Fibroblast of lung (primary cell): ENCODE data around the gene CTNNB1.

Experiments
- CTCF ChIP-seq, 2 donors: IDR thresholded peaks in 1 of 2; conservative IDR thresholded peaks in 1 of 2; 1 replicate in 1 of 2; 2 replicates in 1 of 2; pipeline ENCODE4 v1.5.1; 2011 to 2012; ENCODE audit warnings: low read length in 2 of 2, control low read depth in 1 of 2, inconsistent platforms in 1 of 2, low read depth in 1 of 2, mild to moderate bottlenecking in 1 of 2
- EZH2 ChIP-seq: IDR thresholded peaks from 2 replicates; pipeline ENCODE4 v1.5.1; 2012; ENCODE audit warnings: low read length, control low read depth, mild to moderate bottlenecking; ENCODE audit errors: missing control alignments

- TF ChIP-seq CTCF (conservative IDR thresholded peaks at IDR 0.05 in 1 of 2, IDR thresholded peaks at IDR 0.05 in 1 of 2; ENCODE audit: low read depth in 1 of 2, low read length in 2 of 2) (no peak), EZH2 (no peak)
Measured at GRCh38 chr3:41237907-41238306, 38.6 kb downstream of the CTNNB1 start.
